ENCODE measurements around the gene GDPGP1. TPM values are rescaled to one million over a fixed set of nuclear protein-coding genes. Genes with fewer than 3 reads are reported as not detected.

Gene GDPGP1
- total RNA-seq, 3 donors from 2014 or later (not counting 1 experiment from before 2014, with no cell fraction given) = 7.8 to 11.1 (median 9.5) TPM

DNA sequence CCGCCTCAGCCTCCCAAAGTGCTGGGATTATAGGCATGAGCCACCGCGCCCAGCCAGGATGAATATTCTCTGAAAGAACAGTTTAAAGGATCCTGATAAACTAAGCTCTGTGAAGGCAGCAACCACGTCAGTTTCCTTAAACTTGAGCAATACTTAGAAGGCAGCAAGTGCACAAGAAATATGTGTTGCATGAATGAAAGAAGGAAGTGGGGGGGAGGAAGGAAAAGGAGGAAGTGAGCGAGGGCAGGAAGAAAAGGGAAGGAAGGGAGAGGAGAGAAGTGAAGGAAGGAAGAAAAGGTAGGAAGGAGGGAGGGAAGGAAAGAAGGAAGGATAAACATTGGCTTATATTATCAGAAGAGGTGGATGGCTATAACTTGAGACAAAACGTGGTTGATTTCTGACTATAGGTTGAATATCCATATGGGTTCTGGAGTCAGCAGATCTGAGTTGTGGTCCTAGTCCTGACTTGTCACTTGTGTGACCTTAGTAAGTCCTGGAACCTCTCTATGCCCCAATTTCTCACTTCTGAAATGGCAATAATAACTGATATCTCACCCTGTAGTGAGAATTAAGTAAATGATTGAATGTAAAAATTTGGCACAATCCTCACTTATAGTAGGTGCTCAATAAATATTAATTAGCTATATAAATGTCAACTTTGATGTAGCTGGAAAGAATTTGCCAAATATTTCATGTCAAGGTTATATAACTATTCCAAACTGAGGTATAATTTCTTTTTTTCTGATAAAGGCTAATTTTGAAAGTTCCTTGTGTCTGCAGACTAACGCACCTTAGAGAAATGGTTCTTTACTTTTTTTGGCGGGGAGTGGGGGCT lies 44.9 kb upstream of the GDPGP1 start:
- intact Hi-C loops (cut with micrococcal nuclease) = no loop called here
- Mint-ChIP-seq H3K27me3 (ENCODE audit: low read depth in 2 of 2) (no peaks in the 10 kb centered on the region), H3K4me1 (peaks cover 23 to 33% of the 10 kb centered on the region in 2 donors), H3K4me3 (no peak overlapping the region), H3K9me3 (no peaks in the 10 kb centered on the region), H3K27ac (no peak overlapping the region), H3K36me3 (no peaks in the 10 kb centered on the region)
- ATAC-seq (no peak), DNase-seq (no peak)
- no peak for TF ChIP-seq CTCF (IDR thresholded peaks at IDR 0.05)
- H3K4me3 ChIP-seq (ENCODE audit: low read length) = no peak overlapping the region
- H3K36me3 ChIP-seq (ENCODE audit: control insufficient read depth, insufficient read depth, low read length) = no peaks in the 10 kb centered on the region
- WGBS (ENCODE audit: insufficient coverage) = 71% methylated on average over 8 of the region's 8 CpGs
- no peaks in the 10 kb centered on the region for H3K27me3 ChIP-seq (ENCODE audit: control insufficient read depth, insufficient read depth, low read length)
- no peaks in the 10 kb centered on the region for H3K9me3 ChIP-seq (ENCODE audit: control insufficient read depth, insufficient read depth, low read length)
- peaks cover 73% of the 10 kb centered on the region for H3K4me1 ChIP-seq (ENCODE audit: control insufficient read depth, insufficient read depth, low read length)
- no peak overlapping the region for H3K27ac ChIP-seq (ENCODE audit: low read length)

GRCh38 chr15:90189781-90190467 lies 44.1 kb upstream of the GDPGP1 start:
- no peaks in the 10 kb centered on the region for H3K9me3 Mint-ChIP-seq
- H3K27me3 Mint-ChIP-seq (ENCODE audit: low read depth in 2 of 2) = no peaks in the 10 kb centered on the region
- ATAC-seq = no peak
- Histone ChIP-seq H3K27ac (ENCODE audit: low read length) (peak overlapping the region; percentile 75), H3K36me3 (ENCODE audit: control insufficient read depth, insufficient read depth, low read length) (no peaks in the 10 kb centered on the region), H3K4me1 (ENCODE audit: control insufficient read depth, insufficient read depth, low read length) (peaks cover 68% of the 10 kb centered on the region), H3K4me3 (ENCODE audit: low read length) (no peak overlapping the region), H3K27me3 (ENCODE audit: control insufficient read depth, insufficient read depth, low read length) (no peaks in the 10 kb centered on the region), H3K9me3 (ENCODE audit: control insufficient read depth, insufficient read depth, low read length) (no peaks in the 10 kb centered on the region)
- peaks cover 23 to 33% of the 10 kb centered on the region in 2 donors for H3K4me1 Mint-ChIP-seq
- H3K36me3 Mint-ChIP-seq = no peaks in the 10 kb centered on the region
- intact Hi-C loops (cut with micrococcal nuclease) = no loop called here
- WGBS (ENCODE audit: insufficient coverage) = 65% methylated on average over 10 of the region's 10 CpGs
- H3K4me3 Mint-ChIP-seq = no peak overlapping the region
- no peak for DNase-seq
- no peak overlapping the region for H3K27ac Mint-ChIP-seq
- TF ChIP-seq CTCF (IDR thresholded peaks at IDR 0.05) = no peak

DNA sequence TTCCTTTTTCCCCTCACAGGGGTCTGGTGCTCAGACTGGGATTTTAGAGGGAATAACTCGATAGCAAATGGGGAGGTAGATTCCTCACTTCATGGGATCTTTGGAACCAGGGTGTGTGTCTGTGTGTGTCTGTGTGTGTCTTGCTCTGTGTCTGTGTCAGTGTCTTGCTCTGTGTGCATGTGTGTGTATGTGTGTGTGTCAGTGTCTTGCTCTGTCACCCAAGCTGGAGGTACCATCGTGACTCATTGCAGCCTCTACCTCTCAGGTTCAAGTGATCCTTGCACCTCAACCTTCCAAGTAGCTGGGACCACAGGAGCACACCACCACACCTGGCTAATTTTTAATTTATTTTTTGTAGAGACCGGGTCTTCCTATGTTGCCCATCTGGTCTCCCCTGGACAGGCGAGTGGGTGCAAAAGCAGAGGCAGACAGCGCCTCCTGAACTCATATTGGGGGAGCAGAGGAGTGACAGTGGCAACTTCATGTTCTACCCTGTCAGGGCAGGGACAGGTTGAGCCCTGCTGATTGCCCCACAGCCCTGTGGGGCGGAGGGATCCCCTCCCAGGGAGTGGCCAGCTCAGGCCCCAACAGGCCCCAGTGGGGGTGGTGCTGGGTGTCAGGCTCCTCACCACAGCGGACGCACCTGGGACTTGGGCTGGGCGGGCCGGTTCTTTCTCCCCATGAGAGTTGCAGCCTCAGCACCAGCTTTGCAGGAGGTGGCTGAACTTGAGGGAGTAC lies 43.2 kb upstream of the GDPGP1 start:
- Mint-ChIP-seq H3K4me1 (peaks cover 17 to 26% of the 10 kb centered on the region in 2 donors), H3K36me3 (no peaks in the 10 kb centered on the region), H3K9me3 (no peaks in the 10 kb centered on the region), H3K27ac (no peak overlapping the region), H3K27me3 (ENCODE audit: low read depth in 2 of 2) (no peaks in the 10 kb centered on the region), H3K4me3 (no peak overlapping the region)
- H3K27me3 ChIP-seq (ENCODE audit: control insufficient read depth, insufficient read depth, low read length) = no peaks in the 10 kb centered on the region
- no peak for TF ChIP-seq CTCF (IDR thresholded peaks at IDR 0.05)
- H3K4me1 ChIP-seq (ENCODE audit: control insufficient read depth, insufficient read depth, low read length) = peaks cover 62% of the 10 kb centered on the region
- H3K27ac ChIP-seq (ENCODE audit: low read length) = peak overlapping the region; percentile 75
- WGBS (ENCODE audit: insufficient coverage) = 75% methylated on average over 10 of the region's 10 CpGs
- H3K4me3 ChIP-seq (ENCODE audit: low read length) = no peak overlapping the region
- no peaks in the 10 kb centered on the region for H3K9me3 ChIP-seq (ENCODE audit: control insufficient read depth, insufficient read depth, low read length)
- DNase-seq = no peak
- ATAC-seq = peak in 1 of 3 donors; percentile 41
- H3K36me3 ChIP-seq (ENCODE audit: control insufficient read depth, insufficient read depth, low read length) = no peaks in the 10 kb centered on the region
- intact Hi-C loops (cut with micrococcal nuclease) = no loop called here

Measured in natural killer cell (primary cell).